GM12891 (cell line): ENCODE results near the gene C20orf173.

Source experiments
- PAX5 ChIP-seq: IDR thresholded peaks from 2 replicates; pipeline ENCODE4 v1.6.1; 2011; ENCODE audit warnings: low read length, moderate library complexity, mild to moderate bottlenecking; ENCODE audit not compliant: insufficient read depth, severe bottlenecking
- POLR2A ChIP-seq: IDR thresholded peaks from 2 replicates; pipeline ENCODE4 v1.6.1; 2011; ENCODE audit warnings: low read depth, low read length, control low read depth
- POLR2AphosphoS5 ChIP-seq: IDR thresholded peaks from 2 replicates; pipeline ENCODE4 v1.6.1; 2011; ENCODE audit warnings: low read depth, low read length, control low read depth
- POU2F2 ChIP-seq: IDR thresholded peaks from 2 replicates; pipeline ENCODE4 v1.6.1; 2011; ENCODE audit warnings: low read depth, mild to moderate bottlenecking, control low read depth, low read length, moderate library complexity
- SPI1 ChIP-seq: IDR thresholded peaks from 2 replicates; pipeline ENCODE4 v1.6.1; 2011; ENCODE audit warnings: low read depth, low read length, control low read depth
- TAF1 ChIP-seq: IDR thresholded peaks from 2 replicates; pipeline ENCODE4 v1.6.1; 2011; ENCODE audit warnings: low read depth, low read length, control low read depth

DNA sequence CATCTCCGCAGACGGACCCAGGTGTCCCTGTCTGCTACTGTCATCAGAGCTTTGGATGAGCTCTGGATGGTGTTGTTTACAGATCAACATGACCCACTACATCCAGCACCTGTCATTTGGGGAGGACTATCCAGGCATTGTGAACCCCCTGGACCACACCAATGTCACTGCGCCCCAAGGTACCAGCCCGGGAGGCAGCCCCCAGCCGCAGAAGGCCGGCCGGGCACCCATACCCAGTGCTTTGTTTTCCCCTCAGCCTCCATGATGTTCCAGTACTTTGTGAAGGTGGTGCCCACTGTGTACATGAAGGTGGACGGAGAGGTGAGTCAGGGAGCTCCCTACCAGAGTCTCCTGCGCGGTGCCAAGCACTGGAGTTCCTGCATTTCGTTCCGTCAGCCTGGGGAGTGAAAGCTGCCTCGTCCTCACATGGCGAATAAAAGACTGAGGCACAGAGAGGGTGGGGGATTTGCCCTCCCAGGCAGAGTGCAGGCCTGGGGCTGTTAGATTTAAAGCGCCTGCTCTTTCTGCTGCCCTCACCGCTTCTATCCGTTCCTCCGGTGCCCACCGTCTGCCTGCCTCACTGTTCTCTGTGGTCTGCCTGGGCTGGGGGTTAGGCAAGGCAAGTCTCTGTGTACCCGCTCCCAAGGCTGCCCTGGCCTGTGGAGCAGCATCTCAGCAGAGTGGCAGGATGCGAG, 26.6 kb upstream of the C20orf173 start:
- TF ChIP-seq TAF1 (no peak), POLR2A (no peak), POLR2AphosphoS5 (no peak), SPI1 (no peak), PAX5 (no peak), POU2F2 (no peak)
